Measurements from ENCODE around the gene ZNF302. TPM values are rescaled to one million over a fixed set of nuclear protein-coding genes. Genes with fewer than 3 reads are reported as not detected.
"Not testable (repeated sequence)": the region's sequence is repeated elsewhere in the genome, so short reads cannot be mapped to it uniquely, and the experiment has no call there.

Gene ZNF302
- total and polyA plus RNA-seq, 9 donors = 23.3 to 40.6 (median 36.8) TPM

DNA sequence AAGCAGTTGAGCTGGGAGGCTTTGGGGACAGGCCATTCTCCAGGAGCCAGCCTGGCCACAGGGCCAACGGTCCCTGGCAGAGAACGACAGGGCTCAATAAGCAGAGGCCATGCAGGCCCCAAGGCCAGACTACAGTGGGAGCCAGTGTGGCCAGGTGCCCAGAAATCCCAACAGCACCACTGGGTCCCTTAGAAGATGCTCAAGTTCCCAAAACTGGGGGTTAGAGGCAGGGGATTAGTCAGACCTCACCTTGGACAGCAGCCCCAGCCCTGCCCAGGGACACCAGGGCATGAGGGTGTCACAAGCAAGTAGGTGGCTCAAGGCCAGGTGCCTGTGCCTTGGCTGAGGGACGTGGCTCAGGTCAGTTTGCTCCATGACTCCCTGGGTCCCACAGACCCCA lies 13.3 kb upstream of the ZNF302 start:
- Histone ChIP-seq H3K36me3 (no peaks in the 10 kb centered on the region), H3K4me3 (no peak overlapping the region), H3K27me3 (no peaks in the 10 kb centered on the region), H3K4me1 (ENCODE audit: insufficient read depth) (no peaks in the 10 kb centered on the region), H3K9me3 (no peaks in the 10 kb centered on the region), H3K27ac (no peak overlapping the region)
- no peak for DNase-seq
- WGBS, 3 donors = 56 to 70% (median 65%) methylated on average over 3 of the region's 3 CpGs
- TF ChIP-seq, protein P1, sequence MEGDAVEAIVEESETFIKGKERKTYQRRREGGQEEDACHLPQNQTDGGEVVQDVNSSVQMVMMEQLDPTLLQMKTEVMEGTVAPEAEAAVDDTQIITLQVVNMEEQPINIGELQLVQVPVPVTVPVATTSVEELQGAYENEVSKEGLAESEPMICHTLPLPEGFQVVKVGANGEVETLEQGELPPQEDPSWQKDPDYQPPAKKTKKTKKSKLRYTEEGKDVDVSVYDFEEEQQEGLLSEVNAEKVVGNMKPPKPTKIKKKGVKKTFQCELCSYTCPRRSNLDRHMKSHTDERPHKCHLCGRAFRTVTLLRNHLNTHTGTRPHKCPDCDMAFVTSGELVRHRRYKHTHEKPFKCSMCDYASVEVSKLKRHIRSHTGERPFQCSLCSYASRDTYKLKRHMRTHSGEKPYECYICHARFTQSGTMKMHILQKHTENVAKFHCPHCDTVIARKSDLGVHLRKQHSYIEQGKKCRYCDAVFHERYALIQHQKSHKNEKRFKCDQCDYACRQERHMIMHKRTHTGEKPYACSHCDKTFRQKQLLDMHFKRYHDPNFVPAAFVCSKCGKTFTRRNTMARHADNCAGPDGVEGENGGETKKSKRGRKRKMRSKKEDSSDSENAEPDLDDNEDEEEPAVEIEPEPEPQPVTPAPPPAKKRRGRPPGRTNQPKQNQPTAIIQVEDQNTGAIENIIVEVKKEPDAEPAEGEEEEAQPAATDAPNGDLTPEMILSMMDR (IDR thresholded peaks at IDR 0.05) = no peak
- TF ChIP-seq POLR2A (IDR thresholded peaks at IDR 0.05) (no peak), EP300 (IDR thresholded peaks at IDR 0.05) (no peak)
- intact Hi-C loops (cut with DNase I) = no loop called here

DNA sequence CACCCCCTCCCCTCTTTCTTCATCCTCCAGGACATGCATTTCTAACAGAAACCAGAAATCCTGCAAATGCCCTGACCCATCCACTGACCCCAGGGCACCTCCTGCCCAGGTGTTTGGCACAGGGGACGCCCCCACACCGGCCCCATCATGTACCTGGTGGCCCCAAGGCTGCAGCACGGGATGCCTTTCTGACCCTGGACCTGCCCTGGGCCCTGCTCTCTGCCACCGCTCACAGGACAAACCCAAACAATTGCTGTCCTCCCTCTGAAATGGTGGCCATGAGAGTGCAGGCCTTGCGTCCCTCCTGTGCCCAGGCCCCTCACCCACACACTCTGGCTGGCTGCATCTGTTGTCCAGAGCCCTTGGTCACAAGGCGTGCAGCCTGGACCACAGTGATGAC lies 12.6 kb upstream of the ZNF302 start:
- 79 to 92% (median 83%) methylated on average over 4 to 6 of the region's 6 CpGs for WGBS, 3 donors
- no peak for DNase-seq

DNA sequence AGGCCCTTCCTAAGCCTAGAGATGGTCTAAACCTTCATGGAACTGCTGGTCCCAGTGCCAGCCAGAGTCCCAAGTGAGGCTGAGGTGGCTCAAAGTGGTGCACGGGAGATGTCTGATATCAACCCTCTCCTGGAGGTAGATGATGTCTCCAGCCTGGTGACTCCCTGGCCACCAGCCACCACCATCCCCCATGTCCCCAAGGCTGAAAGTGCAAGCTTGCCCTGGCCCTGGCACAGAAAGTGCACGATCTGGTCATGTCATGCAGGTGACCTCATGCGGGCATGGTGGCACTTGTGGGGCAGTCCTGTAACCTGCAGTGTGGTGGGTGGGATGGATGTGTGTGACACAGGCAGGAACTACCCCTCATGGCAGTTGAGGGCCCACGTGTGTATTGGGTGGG lies 12.2 kb upstream of the ZNF302 start:
- H3K27me3 ChIP-seq; DNase-seq; H3K4me1 ChIP-seq (ENCODE audit: insufficient read depth); H3K27ac ChIP-seq; H3K36me3 ChIP-seq; H3K4me3 ChIP-seq; intact Hi-C loops (cut with DNase I); H3K9me3 ChIP-seq: not testable (repeated sequence)
- 82 to 96% (median 88%) methylated on average over 4 of the region's 4 CpGs for WGBS, 3 donors

More for the DNA sequence above, 12.6 kb upstream of the ZNF302 start:
- no peaks in the 10 kb centered on the region for H3K9me3 ChIP-seq
- H3K36me3 ChIP-seq = no peaks in the 10 kb centered on the region
- TF ChIP-seq, protein P1 (IDR thresholded peaks at IDR 0.05) = no peak
- no peak for TF ChIP-seq EP300 (IDR thresholded peaks at IDR 0.05)
- TF ChIP-seq POLR2A (IDR thresholded peaks at IDR 0.05) = no peak
- H3K4me1 ChIP-seq (ENCODE audit: insufficient read depth) = no peaks in the 10 kb centered on the region
- H3K4me3 ChIP-seq = no peak overlapping the region
- no peaks in the 10 kb centered on the region for H3K27me3 ChIP-seq
- intact Hi-C loops (cut with DNase I) = no loop called here
- no peak overlapping the region for H3K27ac ChIP-seq

DNA sequence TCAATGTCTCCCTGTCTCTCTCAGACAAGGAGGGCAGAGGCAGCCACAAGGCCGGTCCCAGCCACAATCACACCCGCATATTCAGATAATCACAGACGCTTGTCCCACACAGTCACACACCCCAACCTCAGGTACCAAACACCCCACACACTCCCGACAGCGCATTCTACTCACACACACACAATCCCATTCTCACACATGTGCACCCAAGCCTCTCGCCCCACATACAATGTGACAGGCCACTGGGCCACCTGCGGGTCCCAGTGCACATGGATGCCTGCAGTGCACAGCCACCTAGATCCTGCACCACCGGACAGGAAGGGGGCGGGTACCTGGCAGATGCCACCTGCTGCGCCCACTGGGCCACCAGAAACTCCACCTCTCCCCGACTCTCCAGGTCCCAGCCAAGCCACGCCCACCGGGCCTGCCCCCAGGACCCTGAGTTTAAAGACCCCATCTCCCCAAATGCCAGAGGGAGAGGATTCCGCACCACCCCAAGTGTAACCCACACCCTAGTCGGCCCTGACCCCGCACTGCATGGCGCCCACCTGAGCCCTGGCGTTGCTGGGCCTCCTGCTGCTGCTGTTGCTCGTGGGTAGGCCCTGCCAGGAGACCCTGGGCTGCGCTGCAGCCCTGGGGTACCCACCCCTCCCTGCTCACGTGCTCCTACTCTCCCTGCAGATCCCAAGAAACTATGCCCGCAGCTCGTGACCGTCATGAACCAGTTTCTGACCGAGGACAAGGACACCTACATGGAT lies 11.1 kb upstream of the ZNF302 start:
- H3K4me1 ChIP-seq (ENCODE audit: insufficient read depth) = no peaks in the 10 kb centered on the region
- intact Hi-C loops (cut with DNase I) = no loop called here
- H3K4me3 ChIP-seq = no peak overlapping the region
- no peak for DNase-seq
- 94% methylated on average over 25 of the region's 25 CpGs for WGBS, 3 donors
- no peak overlapping the region for H3K27ac ChIP-seq
- TF ChIP-seq, protein P1 (IDR thresholded peaks at IDR 0.05) = no peak
- TF ChIP-seq EP300 (IDR thresholded peaks at IDR 0.05) = no peak
- no peak for TF ChIP-seq POLR2A (IDR thresholded peaks at IDR 0.05)
- no peaks in the 10 kb centered on the region for H3K36me3 ChIP-seq
- H3K27me3 ChIP-seq = no peaks in the 10 kb centered on the region
- H3K9me3 ChIP-seq = no peaks in the 10 kb centered on the region

DNA sequence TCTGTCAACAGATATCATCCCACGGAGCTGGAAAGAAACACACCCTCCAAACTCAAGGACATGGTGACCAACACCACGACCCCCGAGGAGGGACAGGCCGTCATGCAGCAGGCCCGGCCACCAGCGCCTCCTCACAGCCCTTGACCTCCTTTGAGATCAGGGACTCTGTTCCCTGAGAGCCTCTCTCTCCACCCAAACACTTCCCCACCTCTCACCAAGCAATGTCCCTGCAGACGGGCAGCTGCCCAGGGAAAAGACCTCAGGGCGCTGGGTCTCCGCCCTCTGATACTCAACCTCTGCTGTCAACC lies 10.6 kb upstream of the ZNF302 start:
- H3K9me3 ChIP-seq = no peaks in the 10 kb centered on the region
- WGBS, 3 donors = 64 to 77% (median 67%) methylated on average over 9 of the region's 9 CpGs
- H3K36me3 ChIP-seq = no peaks in the 10 kb centered on the region
- no peak for DNase-seq
- H3K27ac ChIP-seq = no peak overlapping the region
- H3K4me1 ChIP-seq (ENCODE audit: insufficient read depth) = no peaks in the 10 kb centered on the region
- TF ChIP-seq, protein P1 (IDR thresholded peaks at IDR 0.05) = no peak
- TF ChIP-seq EP300 (IDR thresholded peaks at IDR 0.05) (no peak), POLR2A (IDR thresholded peaks at IDR 0.05) (no peak)
- H3K27me3 ChIP-seq = no peaks in the 10 kb centered on the region
- intact Hi-C loops (cut with DNase I) = no loop called here
- H3K4me3 ChIP-seq = no peak overlapping the region
